ENCODE results near the gene HDAC4. TPM values are rescaled to one million over a fixed set of nuclear protein-coding genes. Genes with fewer than 3 reads are reported as not detected.

The HDAC4 gene
- total RNA-seq, 1 experiment from 2014 or later, result 44.4 TPM

DNA sequence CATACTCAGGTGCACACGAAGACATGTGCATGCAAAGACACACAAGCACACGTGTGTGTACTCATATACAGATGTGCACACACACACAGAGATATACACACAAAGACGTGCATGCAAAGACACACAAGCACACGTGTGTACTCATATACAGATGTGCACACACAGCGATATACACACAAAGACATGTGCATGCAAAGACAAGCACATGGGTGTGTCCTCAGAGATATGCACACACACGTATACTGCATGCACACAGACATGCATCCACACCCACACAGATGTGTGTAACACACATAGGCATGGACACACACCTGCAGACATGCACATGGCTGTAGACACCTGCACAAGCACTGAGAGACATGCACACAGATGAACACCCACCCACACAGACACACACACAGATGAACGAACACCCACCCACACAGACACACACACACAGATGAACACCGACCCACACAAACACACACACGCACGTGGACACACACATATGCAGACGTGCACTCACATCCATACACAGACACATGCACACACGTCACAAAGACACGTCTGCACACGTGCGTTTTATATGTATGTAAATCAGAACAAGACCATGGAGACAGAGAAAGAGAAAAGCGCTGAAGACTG, 321.0 kb downstream of the HDAC4 start:
- DNase-seq (ENCODE audit: low spot score), result no peak
- no peak for TF ChIP-seq ETV6 (CRISPR knock-in tag; IDR thresholded peaks at IDR 0.05)
- no peak for TF ChIP-seq PREB (CRISPR knock-in tag; IDR thresholded peaks at IDR 0.05; ENCODE audit: borderline replicate concordance)
- TF ChIP-seq ZNF396 (CRISPR knock-in tag; IDR thresholded peaks at IDR 0.05; ENCODE audit: borderline replicate concordance), result no peak
- TF ChIP-seq RELA (CRISPR knock-in tag; IDR thresholded peaks at IDR 0.05; ENCODE audit: borderline replicate concordance), result no peak
- TF ChIP-seq CREM (CRISPR knock-in tag; IDR thresholded peaks at IDR 0.05), result no peak
- TF ChIP-seq NFATC4 (CRISPR knock-in tag; IDR thresholded peaks at IDR 0.05), result no peak
- TF ChIP-seq ATF6 (CRISPR knock-in tag; IDR thresholded peaks at IDR 0.05), result no peak
- TF ChIP-seq ZNF281 (CRISPR knock-in tag; IDR thresholded peaks at IDR 0.05), result no peak
- TF ChIP-seq ZNF263 (CRISPR knock-in tag; IDR thresholded peaks at IDR 0.05; ENCODE audit: low read depth), result no peak
- TF ChIP-seq ZNF121 (CRISPR knock-in tag; IDR thresholded peaks at IDR 0.05), result no peak
- no peak for TF ChIP-seq ATF1 (CRISPR knock-in tag; IDR thresholded peaks at IDR 0.05)
- TF ChIP-seq, protein P1, sequence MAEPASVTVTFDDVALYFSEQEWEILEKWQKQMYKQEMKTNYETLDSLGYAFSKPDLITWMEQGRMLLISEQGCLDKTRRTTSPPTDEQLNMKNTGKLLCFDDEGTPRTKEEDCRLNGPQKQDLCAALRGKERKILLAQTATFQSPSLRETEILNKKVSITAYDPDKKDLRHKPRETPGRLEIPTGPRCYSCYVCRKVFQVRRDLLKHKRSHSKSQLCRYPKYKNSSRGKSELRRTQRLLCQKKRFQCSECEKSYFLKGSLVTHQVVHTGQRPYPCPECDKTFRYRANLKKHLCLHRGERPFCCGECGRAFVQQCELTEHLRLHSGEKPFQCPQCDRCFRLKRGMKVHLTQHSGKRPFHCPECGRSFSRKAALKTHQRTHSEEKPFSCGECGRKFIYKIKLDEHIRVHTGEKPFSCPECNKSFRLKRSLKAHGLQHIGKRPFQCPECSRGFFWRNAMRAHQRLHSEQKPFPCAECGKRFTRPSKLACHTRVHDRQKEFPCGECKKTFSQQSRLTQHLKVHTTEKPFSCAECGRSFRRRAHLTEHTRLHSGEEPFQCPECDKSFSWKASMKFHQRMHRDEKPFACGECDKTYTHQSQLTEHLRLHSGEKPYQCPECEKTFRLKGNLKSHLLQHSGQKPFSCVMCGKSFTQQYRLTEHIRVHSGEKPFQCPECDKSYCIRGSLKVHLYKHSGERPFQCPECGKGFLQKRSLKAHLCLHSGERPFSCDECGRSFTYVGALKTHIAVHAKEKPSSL (CRISPR knock-in tag; conservative IDR thresholded peaks at IDR 0.05), result no peak
- TF ChIP-seq NR2C2 (CRISPR knock-in tag; IDR thresholded peaks at IDR 0.05), result no peak
- TF ChIP-seq NFE2L1 (CRISPR knock-in tag; IDR thresholded peaks at IDR 0.05), result no peak
- TF ChIP-seq FOXK1 (CRISPR knock-in tag; IDR thresholded peaks at IDR 0.05), result no peak
- TF ChIP-seq, protein P2, sequence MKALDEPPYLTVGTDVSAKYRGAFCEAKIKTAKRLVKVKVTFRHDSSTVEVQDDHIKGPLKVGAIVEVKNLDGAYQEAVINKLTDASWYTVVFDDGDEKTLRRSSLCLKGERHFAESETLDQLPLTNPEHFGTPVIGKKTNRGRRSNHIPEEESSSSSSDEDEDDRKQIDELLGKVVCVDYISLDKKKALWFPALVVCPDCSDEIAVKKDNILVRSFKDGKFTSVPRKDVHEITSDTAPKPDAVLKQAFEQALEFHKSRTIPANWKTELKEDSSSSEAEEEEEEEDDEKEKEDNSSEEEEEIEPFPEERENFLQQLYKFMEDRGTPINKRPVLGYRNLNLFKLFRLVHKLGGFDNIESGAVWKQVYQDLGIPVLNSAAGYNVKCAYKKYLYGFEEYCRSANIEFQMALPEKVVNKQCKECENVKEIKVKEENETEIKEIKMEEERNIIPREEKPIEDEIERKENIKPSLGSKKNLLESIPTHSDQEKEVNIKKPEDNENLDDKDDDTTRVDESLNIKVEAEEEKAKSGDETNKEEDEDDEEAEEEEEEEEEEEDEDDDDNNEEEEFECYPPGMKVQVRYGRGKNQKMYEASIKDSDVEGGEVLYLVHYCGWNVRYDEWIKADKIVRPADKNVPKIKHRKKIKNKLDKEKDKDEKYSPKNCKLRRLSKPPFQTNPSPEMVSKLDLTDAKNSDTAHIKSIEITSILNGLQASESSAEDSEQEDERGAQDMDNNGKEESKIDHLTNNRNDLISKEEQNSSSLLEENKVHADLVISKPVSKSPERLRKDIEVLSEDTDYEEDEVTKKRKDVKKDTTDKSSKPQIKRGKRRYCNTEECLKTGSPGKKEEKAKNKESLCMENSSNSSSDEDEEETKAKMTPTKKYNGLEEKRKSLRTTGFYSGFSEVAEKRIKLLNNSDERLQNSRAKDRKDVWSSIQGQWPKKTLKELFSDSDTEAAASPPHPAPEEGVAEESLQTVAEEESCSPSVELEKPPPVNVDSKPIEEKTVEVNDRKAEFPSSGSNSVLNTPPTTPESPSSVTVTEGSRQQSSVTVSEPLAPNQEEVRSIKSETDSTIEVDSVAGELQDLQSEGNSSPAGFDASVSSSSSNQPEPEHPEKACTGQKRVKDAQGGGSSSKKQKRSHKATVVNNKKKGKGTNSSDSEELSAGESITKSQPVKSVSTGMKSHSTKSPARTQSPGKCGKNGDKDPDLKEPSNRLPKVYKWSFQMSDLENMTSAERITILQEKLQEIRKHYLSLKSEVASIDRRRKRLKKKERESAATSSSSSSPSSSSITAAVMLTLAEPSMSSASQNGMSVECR (CRISPR knock-in tag; IDR thresholded peaks at IDR 0.05; ENCODE audit: borderline replicate concordance), result no peak
- TF ChIP-seq ZNF219 (CRISPR knock-in tag; IDR thresholded peaks at IDR 0.05; ENCODE audit: borderline replicate concordance), result no peak
- Mint-ChIP-seq H3K9me3 (no peaks in the 10 kb centered on the region), H3K27me3 (ENCODE audit: low read depth) (no peaks in the 10 kb centered on the region), H3K4me1 (no peaks in the 10 kb centered on the region), H3K27ac (peak overlapping the region; percentile 81; the same call in 1 of the 2 replicates), H3K4me3 (no peak overlapping the region), H3K36me3 (peaks cover 28% of the 10 kb centered on the region)
- ATAC-seq, result no peak
- CTCF ChIA-PET, result no interaction called here
- POLR2A ChIA-PET, result no interaction called here

Measured in WTC11 (cell line).